Measurements from ENCODE around the gene ZNF287.

ZNF287 gene

DNA sequence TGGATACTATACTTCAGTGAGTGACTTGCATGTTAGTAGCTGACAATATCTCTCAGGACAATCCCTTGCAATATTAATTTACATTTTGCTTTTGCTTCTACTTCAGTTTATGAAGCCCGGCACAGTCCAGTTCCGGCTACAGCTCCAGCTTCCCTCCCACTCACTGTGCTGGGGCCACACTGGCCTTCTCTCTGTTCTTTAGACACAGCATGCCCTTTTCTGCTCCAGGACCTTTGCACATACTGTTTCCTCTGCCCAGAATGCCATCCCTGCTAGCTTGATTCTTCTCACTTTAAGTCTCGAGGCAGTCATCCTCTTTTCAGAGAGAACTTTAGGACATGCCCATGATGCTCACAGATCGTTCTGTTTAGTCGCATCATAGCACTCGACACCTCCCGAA is 51.5 kb downstream of the ZNF287 start:
- no peak for DNase-seq (ENCODE audit: extremely low read depth in 1 of 2, low read depth in 1 of 2)

DNA sequence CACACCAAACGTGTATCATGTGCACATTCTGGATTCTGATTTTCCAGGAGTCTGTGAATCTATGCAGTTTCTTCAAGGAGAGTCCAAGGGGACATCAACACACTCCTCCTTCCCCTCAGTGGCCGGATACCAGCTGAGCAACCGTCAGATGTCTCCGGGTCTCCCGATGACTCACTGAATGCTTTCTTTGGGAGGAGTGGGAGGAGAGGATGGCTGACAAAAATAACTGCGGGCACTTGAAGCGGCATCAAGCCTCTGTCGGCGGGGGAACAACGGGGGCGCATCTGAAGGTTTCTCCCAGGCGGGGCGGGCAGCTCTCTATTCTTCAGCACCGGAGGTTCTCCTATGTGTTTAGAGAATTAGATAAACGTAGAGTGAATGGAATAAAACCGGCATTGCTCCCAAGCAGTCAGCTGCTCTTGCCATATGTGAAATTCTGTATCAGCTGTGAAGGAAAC is 52.4 kb downstream of the ZNF287 start:
- no peak for DNase-seq (ENCODE audit: extremely low read depth in 1 of 2, low read depth in 1 of 2)

DNA sequence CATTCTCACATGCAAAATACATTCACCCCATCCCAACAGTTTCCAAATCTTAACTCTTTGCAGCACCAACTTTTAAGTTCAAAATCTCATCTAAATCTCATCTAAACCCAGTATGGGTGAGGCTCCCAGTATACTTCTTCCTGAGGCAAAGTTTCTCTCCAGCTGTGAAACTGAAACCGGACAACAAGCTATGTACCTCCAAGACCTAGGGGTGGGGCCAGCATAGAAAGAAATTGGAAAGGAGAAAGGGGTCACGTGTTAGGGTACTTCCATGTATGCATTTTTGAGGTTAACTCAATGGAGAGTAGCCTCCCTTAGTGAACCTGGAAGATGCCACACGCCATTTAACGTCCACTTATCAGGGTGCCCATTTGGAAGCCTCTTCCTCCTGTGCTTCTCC is 53.1 kb downstream of the ZNF287 start:
- no peak for DNase-seq (ENCODE audit: extremely low read depth in 1 of 2, low read depth in 1 of 2)

DNA sequence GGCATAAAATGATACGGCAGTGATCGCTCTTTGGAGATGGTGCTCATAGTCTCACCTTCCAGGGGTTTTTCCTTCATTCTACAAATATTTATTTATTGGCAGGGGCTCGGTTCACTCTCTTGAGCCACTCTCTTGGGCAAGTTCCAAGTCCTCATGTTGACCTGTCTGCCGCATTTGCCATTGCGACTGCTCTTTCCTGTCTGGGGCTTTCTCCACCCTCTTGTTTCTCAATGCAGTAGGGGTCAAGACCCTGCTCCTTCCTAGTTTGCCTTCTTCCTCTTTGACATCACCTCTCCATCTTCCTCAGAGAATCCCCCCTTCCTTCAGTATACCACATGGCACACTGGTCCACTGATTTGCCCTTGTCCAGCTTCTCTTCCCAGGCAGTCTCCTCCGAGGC is 55.1 kb downstream of the ZNF287 start:
- DNase-seq (ENCODE audit: extremely low read depth in 1 of 2, low read depth in 1 of 2), result no peak

DNA sequence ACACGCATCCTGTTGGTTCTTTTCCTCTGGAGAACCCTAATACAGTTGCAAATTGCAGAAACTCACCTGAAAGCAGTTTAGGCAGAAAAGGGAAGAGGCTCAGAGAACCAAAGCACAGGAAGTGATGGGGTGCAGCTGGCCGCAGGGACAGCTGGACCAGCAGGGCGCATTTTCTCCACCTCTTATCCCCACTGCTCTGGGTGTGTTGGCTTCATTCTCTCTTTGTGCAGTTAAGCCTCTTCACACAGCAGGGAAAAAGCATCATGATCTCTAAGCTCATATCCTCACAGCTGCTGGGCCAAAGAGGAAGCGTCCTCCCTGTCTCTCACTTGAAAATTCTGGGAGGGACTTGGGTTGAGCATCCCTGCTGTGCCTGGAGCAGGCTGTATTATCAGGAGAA is 57.0 kb downstream of the ZNF287 start:
- DNase-seq (ENCODE audit: extremely low read depth in 1 of 2, low read depth in 1 of 2), result no peak

DNA sequence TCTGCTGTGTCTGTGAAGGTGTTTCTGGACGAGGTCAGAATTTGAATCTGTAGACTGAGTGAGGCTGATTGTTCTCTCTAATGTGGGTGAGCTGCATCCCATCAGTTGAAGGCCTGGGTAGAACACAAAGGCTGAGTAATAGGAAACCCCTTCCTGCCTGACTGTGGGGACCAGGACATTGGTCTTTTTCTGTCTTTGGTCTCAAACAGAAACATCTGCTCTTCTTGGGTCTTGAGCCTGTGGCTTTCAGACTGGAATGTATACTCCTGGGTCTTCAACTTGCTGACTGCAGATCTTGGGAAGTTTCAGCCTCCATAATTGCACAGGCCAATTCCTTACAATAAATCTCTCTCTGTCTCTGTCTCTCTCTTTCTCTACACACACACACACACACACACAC is 57.4 kb downstream of the ZNF287 start:
- DNase-seq (ENCODE audit: extremely low read depth in 1 of 2, low read depth in 1 of 2), result no peak

DNA sequence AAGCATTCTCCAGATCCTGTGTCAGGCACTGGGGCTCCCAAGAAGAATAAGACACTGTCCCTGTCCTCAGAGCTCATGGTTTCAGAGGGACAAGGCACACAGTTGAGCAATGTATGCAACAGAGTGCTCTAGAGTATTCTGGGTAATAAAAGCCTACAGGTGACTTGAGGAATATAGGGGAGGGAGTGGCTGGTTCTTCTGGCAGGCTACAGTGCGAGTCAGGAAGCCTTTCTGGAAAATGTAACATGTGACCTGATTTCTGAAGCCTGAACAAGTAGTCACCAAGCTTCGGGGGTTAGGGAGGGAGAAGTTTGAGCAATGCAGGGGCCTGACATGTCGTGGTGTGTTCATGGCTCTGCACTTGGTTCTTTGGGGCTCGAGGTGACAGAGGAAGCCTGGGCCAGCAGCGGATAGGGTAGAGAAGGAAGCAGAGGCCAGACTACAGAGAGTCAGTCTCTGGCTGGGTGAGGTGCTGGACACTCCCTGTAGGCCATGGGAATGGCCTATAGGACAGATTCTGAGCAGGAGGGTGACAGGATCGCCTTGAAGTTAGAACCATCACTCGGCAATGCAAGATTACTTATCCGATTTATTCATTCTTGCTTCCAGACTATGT is 61.0 kb downstream of the ZNF287 start:
- no peak for DNase-seq (ENCODE audit: extremely low read depth in 1 of 2, low read depth in 1 of 2)

DNA sequence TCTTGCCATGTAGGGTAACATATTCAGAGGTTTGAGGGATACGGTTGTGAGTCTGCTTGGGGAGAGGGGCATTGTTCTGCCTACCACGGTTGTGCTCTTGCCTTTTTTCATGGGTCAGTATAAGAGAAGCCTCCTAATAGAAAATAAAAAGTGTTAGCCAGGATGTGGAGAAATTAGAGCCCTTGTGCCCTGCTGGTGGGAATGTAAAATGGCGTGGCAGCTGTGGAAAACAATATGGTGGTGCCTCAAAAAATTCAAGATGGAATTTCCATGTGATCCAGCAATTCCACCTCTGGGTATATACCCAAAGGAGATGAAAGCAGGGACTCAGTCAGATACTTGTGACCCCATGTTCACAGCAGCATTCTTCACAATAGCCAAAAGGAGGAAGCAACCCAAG is 62.8 kb downstream of the ZNF287 start:
- no peak for DNase-seq (ENCODE audit: extremely low read depth in 1 of 2, low read depth in 1 of 2)

DNA sequence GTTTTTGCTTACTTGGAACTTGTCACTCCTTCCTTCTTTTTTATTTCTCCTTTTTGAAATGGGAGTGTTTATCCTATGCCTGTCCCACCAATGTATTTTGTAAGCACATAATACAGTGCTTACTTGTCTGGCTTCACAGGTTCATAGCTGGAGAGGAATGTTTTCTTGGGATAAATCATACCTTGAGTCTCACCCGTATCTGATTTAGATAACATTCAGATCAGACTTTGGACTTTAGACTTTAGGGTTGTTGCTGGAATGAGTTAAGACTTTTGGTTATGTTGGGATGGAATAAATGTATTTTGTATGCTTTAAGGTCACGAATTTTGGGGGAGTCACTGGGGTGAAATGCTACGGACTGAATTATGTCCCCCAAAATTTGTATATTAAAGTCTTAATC is 64.0 kb downstream of the ZNF287 start:
- DNase-seq (ENCODE audit: extremely low read depth in 1 of 2, low read depth in 1 of 2), result no peak
